ENCODE data around the gene KRTAP5-5.

Gene KRTAP5-5

DNA sequence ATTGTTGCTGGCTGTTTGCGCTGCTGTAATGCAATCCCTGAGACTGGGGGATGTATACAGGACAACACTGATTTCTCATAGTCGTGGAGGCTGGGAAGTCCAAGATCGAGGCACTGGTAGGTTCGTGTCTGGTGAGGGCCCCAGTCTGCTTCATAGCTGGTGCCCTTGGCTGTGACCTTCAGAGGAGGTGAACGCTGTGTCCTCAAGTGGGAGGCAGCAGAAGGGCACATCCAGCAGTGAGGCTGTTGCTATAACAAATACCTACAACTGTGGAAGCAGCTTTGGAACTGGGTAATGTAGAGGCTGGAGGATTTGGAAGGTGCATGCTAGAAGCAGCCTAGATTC, 21.3 kb downstream of the KRTAP5-5 start:
- Histone ChIP-seq H3K79me2 (ENCODE audit: insufficient read depth, low read length) (no peaks in the 10 kb centered on the region), H3K36me3 (ENCODE audit: insufficient read depth, low read length) (no peaks in the 10 kb centered on the region), H3K27ac (ENCODE audit: low read length) (no peak overlapping the region), H3K27me3 (ENCODE audit: insufficient read depth, low read length, poor library complexity) (no peaks in the 10 kb centered on the region), H3K9me3 (ENCODE audit: insufficient read depth, low read length, severe bottlenecking) (no peaks in the 10 kb centered on the region), H2AFZ (ENCODE audit: low read depth, low read length) (no peak overlapping the region), H4K20me1 (ENCODE audit: insufficient read depth, low read length) (0 out of 2 replicates have a peak, but pooled peaks cover 7% of the 10 kb centered on the region), H3K9ac (ENCODE audit: low read depth, low read length) (no peak overlapping the region), H3K4me2 (ENCODE audit: insufficient read depth, low read length) (no peak overlapping the region), H3K4me1 (ENCODE audit: insufficient read depth, low read length) (0 out of 2 replicates have a peak, but pooled peaks cover 4% of the 10 kb centered on the region), H3K4me3 (ENCODE audit: low read depth in 1 of 2, low read length in 2 of 2) (no peak overlapping the region)
- ATAC-seq (ENCODE audit: insufficient read depth, low read depth) (no peak), DNase-seq (no peak)
- TF ChIP-seq, protein P1, sequence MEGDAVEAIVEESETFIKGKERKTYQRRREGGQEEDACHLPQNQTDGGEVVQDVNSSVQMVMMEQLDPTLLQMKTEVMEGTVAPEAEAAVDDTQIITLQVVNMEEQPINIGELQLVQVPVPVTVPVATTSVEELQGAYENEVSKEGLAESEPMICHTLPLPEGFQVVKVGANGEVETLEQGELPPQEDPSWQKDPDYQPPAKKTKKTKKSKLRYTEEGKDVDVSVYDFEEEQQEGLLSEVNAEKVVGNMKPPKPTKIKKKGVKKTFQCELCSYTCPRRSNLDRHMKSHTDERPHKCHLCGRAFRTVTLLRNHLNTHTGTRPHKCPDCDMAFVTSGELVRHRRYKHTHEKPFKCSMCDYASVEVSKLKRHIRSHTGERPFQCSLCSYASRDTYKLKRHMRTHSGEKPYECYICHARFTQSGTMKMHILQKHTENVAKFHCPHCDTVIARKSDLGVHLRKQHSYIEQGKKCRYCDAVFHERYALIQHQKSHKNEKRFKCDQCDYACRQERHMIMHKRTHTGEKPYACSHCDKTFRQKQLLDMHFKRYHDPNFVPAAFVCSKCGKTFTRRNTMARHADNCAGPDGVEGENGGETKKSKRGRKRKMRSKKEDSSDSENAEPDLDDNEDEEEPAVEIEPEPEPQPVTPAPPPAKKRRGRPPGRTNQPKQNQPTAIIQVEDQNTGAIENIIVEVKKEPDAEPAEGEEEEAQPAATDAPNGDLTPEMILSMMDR (IDR thresholded peaks at IDR 0.05; ENCODE audit: borderline replicate concordance, extremely low read depth, low read length, poor library complexity, severe bottlenecking): no peak
- TF ChIP-seq EZH2 (IDR thresholded peaks at IDR 0.05; ENCODE audit: borderline replicate concordance, low read depth, low read length, severe bottlenecking): no peak

DNA sequence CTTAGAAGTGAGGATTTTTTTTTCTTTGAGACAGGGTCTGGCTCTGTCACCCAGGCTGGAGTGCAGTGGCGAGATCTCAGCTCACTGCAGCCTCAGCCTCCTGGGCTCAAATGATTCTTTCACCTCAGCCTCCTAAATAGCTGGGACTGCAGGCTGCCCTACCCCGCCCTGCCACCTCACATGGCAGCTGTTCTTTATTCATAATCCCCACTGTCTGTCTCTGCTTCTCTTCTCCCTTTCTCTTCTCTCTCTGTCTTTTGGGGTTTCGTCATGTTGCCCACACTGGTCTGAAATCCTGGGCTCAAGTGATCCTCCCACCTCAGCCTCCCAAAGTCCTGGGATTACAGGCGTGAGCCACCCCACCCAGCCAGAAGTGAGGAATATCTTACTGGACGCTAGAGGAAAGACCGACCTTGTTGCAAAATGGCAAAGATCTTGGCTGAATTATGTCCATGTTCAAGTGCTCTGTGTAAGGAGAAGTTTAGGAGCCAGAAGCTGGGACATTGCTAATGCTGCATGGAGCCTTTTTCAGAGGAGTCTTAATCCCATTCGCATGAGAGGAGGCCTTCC, 21.9 kb downstream of the KRTAP5-5 start:
- DNase-seq: no peak
- Histone ChIP-seq H3K9ac (ENCODE audit: low read depth, low read length) (no peak overlapping the region), H3K79me2 (ENCODE audit: insufficient read depth, low read length) (no peaks in the 10 kb centered on the region), H4K20me1 (ENCODE audit: insufficient read depth, low read length) (0 out of 2 replicates have a peak, but pooled peaks cover 7% of the 10 kb centered on the region), H3K4me3 (ENCODE audit: low read depth in 1 of 2, low read length in 2 of 2) (no peak overlapping the region), H3K27ac (ENCODE audit: low read length) (no peak overlapping the region), H2AFZ (ENCODE audit: low read depth, low read length) (no peak overlapping the region), H3K4me1 (ENCODE audit: insufficient read depth, low read length) (0 out of 2 replicates have a peak, but pooled peaks cover 4% of the 10 kb centered on the region), H3K27me3 (ENCODE audit: insufficient read depth, low read length, poor library complexity) (no peaks in the 10 kb centered on the region), H3K4me2 (ENCODE audit: insufficient read depth, low read length) (no peak overlapping the region), H3K9me3 (ENCODE audit: insufficient read depth, low read length, severe bottlenecking) (no peaks in the 10 kb centered on the region), H3K36me3 (ENCODE audit: insufficient read depth, low read length) (no peaks in the 10 kb centered on the region)
- no peak for ATAC-seq (ENCODE audit: insufficient read depth, low read depth)
- no peak for TF ChIP-seq EZH2 (IDR thresholded peaks at IDR 0.05; ENCODE audit: borderline replicate concordance, low read depth, low read length, severe bottlenecking)
- TF ChIP-seq, protein P1 (IDR thresholded peaks at IDR 0.05; ENCODE audit: borderline replicate concordance, extremely low read depth, low read length, poor library complexity, severe bottlenecking): no peak

DNA sequence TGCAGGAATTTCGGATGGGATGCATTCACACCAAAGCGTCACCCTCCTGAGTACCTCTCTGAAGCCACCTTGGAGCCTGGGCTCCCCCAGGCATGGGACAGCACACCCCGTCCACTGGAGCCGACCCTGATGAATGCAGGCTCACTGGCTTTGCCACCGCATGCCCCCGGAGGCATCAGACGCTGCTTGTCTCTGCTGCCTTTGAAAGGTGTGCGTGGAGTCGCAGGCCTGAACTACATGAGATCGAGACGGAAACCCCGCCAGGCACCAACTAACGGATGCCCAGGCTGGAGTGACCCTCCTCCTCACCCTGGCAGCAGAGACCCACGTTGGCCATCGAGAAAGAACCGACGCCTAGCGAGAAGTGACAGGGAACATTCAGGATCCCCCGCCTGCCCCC, 22.5 kb downstream of the KRTAP5-5 start:
- H3K4me3 ChIP-seq (ENCODE audit: low read depth in 1 of 2, low read length in 2 of 2): no peak overlapping the region
- no peaks in the 10 kb centered on the region for H3K36me3 ChIP-seq (ENCODE audit: insufficient read depth, low read length)
- H3K9ac ChIP-seq (ENCODE audit: low read depth, low read length): no peak overlapping the region
- H3K27me3 ChIP-seq (ENCODE audit: insufficient read depth, low read length, poor library complexity): no peaks in the 10 kb centered on the region
- ATAC-seq (ENCODE audit: insufficient read depth, low read depth) (no peak), DNase-seq (no peak)
- TF ChIP-seq, protein P1 (IDR thresholded peaks at IDR 0.05; ENCODE audit: borderline replicate concordance, extremely low read depth, low read length, poor library complexity, severe bottlenecking): no peak
- no peak for TF ChIP-seq EZH2 (IDR thresholded peaks at IDR 0.05; ENCODE audit: borderline replicate concordance, low read depth, low read length, severe bottlenecking)
- H3K4me1 ChIP-seq (ENCODE audit: insufficient read depth, low read length): 0 out of 2 replicates have a peak, but pooled peaks cover 4% of the 10 kb centered on the region
- no peaks in the 10 kb centered on the region for H3K9me3 ChIP-seq (ENCODE audit: insufficient read depth, low read length, severe bottlenecking)
- no peak overlapping the region for H3K27ac ChIP-seq (ENCODE audit: low read length)
- no peak overlapping the region for H3K4me2 ChIP-seq (ENCODE audit: insufficient read depth, low read length)
- no peak overlapping the region for H2AFZ ChIP-seq (ENCODE audit: low read depth, low read length)
- H3K79me2 ChIP-seq (ENCODE audit: insufficient read depth, low read length): no peaks in the 10 kb centered on the region
- H4K20me1 ChIP-seq (ENCODE audit: insufficient read depth, low read length): 0 out of 2 replicates have a peak, but pooled peaks cover 7% of the 10 kb centered on the region
